CD4-positive, CD25-positive, alpha-beta regulatory T cell (primary cell): ENCODE results near the gene STK38. TPM values are rescaled to one million over a fixed set of nuclear protein-coding genes. Genes with fewer than 3 reads are reported as not detected.
"Not testable (repeated sequence)": the region's sequence is repeated elsewhere in the genome, so short reads cannot be mapped to it uniquely, and the experiment has no call there.

ENCODE experiments used
- ATAC-seq, 2 donors: fragments of 150-1000 bp; cut with Tn5 transposase; one replicate each; pipeline ENCODE4 v1.10.0; 2021; ENCODE audit warnings: low read depth in 2 of 2, moderate number of reproducible peaks in 2 of 2, moderate library complexity in 1 of 2
- DNase-seq, 3 donors: peaks; one replicate each; pipeline versions ENCODE4 v3.0.0 to v3.0.0-alpha.2; 2012 to 2022; ENCODE audit warnings: mixed read lengths in 1 of 3
- H3K27ac ChIP-seq: one replicate; pipeline ENCODE4 v1.7.0; 2013; ENCODE audit warnings: mild to moderate bottlenecking, low read length; ENCODE audit not compliant: insufficient read depth, poor library complexity, severe bottlenecking
- H3K27me3 ChIP-seq: one replicate; pipeline ENCODE4 v1.7.0; 2013; ENCODE audit warnings: low read length; ENCODE audit not compliant: control insufficient read depth, insufficient read depth
- H3K36me3 ChIP-seq: one replicate; pipeline ENCODE4 v1.7.0; 2013; ENCODE audit warnings: mild to moderate bottlenecking, low read length, moderate library complexity; ENCODE audit not compliant: control insufficient read depth, insufficient read depth
- H3K4me1 ChIP-seq: 2 replicates; pipeline ENCODE4 v1.7.0; 2013; ENCODE audit warnings: mild to moderate bottlenecking, low read length; ENCODE audit not compliant: insufficient read depth, control insufficient read depth, poor library complexity, severe bottlenecking
- H3K4me3 ChIP-seq: one replicate; pipeline ENCODE4 v1.7.0; 2013; ENCODE audit warnings: low read depth, mild to moderate bottlenecking, low read length, moderate library complexity
- H3K9me3 ChIP-seq, 2 experiments: 1 replicate in 1 of 2; 2 replicates in 1 of 2; pipeline ENCODE4 v1.7.0; 2013; ENCODE audit warnings: low read length in 2 of 2, mild to moderate bottlenecking in 1 of 2, moderate library complexity in 1 of 2; ENCODE audit not compliant: control insufficient read depth in 2 of 2
- H3K27ac Mint-ChIP-seq, 3 donors: one replicate each; pipeline ENCODE4 v1.8.0; 2020 to 2022; ENCODE audit warnings: mild to moderate bottlenecking in 3 of 3, mixed read lengths in 3 of 3, moderate library complexity in 2 of 3
- H3K27me3 Mint-ChIP-seq: one replicate; pipeline ENCODE4 v1.8.0; 2022; ENCODE audit warnings: mild to moderate bottlenecking, mixed read lengths
- H3K36me3 Mint-ChIP-seq: one replicate; pipeline ENCODE4 v1.8.0; 2020; ENCODE audit warnings: mixed read lengths
- H3K4me1 Mint-ChIP-seq, 4 donors: one replicate each; pipeline ENCODE4 v1.8.0; 2020 to 2022; ENCODE audit warnings: mixed read lengths in 4 of 4, mild to moderate bottlenecking in 1 of 4
- H3K4me3 Mint-ChIP-seq, 4 donors: one replicate each; pipeline ENCODE4 v1.8.0; 2020 to 2022; ENCODE audit warnings: mild to moderate bottlenecking in 4 of 4, mixed read lengths in 4 of 4, moderate library complexity in 3 of 4
- H3K9me3 Mint-ChIP-seq, 7 donors: one replicate each; pipeline ENCODE4 v1.8.0; 2020 to 2022; ENCODE audit warnings: mixed read lengths in 7 of 7, mild to moderate bottlenecking in 3 of 7, moderate library complexity in 2 of 7
- polyA plus RNA-seq, 4 donors: library from polyadenylated mRNA; unstranded; fragments of 300-500 nt; fragmentation: Illumina TruSeq; gene quantifications; one replicate each; pipeline ENCODE4 v1.2.3, GENCODE V29; 2021
- total RNA-seq: library from RNA; stranded (reverse); gene quantifications from one replicate; pipeline ENCODE4 v1.2.3, GENCODE V29; 2022

STK38 gene
- total and polyA plus RNA-seq, 5 donors from 2014 or later = 92.8 to 126 (median 106) TPM

DNA sequence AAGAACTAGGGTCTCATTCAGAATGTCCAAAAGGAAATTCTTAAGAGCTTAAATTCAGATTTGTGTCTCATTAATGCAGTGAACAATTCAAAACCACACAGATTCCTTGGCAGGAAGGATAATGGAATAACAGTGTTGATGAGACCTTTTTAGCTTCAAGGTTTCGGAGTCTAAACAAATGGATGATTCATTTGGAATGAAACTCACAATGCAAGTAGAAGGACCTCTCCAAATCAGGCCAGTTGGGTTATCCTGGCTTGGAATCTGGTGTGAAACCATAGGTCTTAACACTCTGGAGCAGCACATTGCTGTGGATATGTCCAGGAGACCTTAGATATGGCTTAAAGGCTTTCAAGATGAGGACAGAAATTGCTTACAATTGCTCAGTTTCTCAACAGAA, 59.6 kb downstream of the STK38 start:
- Mint-ChIP-seq H3K27ac (peak overlapping the region in 2 of 3 donors; percentile 38 to 58), H3K4me1 (peaks cover 10 to 29% (median 17%) of the 10 kb centered on the region in 4 donors), H3K9me3 (no peaks in the 10 kb centered on the region), H3K36me3 (peaks cover 57% of the 10 kb centered on the region), H3K27me3 (no peaks in the 10 kb centered on the region), H3K4me3 (no peak overlapping the region)
- Histone ChIP-seq H3K4me1 (no peaks in the 10 kb centered on the region), H3K9me3 (no peaks in the 10 kb centered on the region), H3K27ac (no peak overlapping the region), H3K36me3 (peaks cover 56% of the 10 kb centered on the region), H3K27me3 (no peaks in the 10 kb centered on the region), H3K4me3 (no peak overlapping the region)
- DNase-seq (no peak), ATAC-seq (no peak)

DNA sequence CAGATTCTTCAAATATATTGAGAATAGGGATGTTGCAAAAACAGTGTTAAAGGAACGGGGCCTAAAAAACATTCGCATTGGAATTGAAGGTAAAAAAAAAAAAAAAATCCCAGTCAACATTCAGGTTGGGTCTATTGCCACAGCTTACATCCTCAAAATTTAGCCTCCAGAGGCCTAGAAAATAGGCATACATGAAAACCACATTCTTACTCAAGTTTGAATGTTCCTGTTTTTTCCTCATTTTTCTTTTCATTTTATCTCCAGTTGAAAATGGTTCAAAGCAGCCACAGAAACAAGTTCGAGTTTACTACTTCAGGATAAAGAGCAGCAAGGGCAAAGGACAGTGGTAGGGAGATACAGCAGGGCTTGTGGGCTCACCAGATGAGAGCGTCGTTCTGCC, 62.5 kb downstream of the STK38 start:
- H3K27me3 Mint-ChIP-seq = no peaks in the 10 kb centered on the region
- H3K9me3 Mint-ChIP-seq = no peaks in the 10 kb centered on the region
- H3K4me3 Mint-ChIP-seq = no peak overlapping the region
- no peak overlapping the region for H3K27ac ChIP-seq
- no peaks in the 10 kb centered on the region for H3K9me3 ChIP-seq
- ATAC-seq (no peak), DNase-seq (no peak)
- H3K36me3 Mint-ChIP-seq = peaks cover 55% of the 10 kb centered on the region
- H3K4me1 Mint-ChIP-seq = peaks cover 2 to 23% (median 17%) of the 10 kb centered on the region in 4 donors
- no peaks in the 10 kb centered on the region for H3K4me1 ChIP-seq
- peaks cover 60% of the 10 kb centered on the region for H3K36me3 ChIP-seq
- H3K27ac Mint-ChIP-seq = peak overlapping the region in 1 of 3 donors; percentile 59
- no peak overlapping the region for H3K4me3 ChIP-seq
- no peaks in the 10 kb centered on the region for H3K27me3 ChIP-seq

GRCh38 chr6:36483326-36483725, 64.0 kb downstream of the STK38 start:
- not testable (repeated sequence) for H3K4me3 Mint-ChIP-seq, H3K27me3 Mint-ChIP-seq, H3K4me1 ChIP-seq, ATAC-seq, H3K27ac Mint-ChIP-seq, H3K4me3 ChIP-seq, DNase-seq, H3K27ac ChIP-seq, H3K9me3 Mint-ChIP-seq, H3K9me3 ChIP-seq, H3K27me3 ChIP-seq
- Mint-ChIP-seq H3K4me1 (peaks cover 5 to 20% (median 10%) of the 10 kb centered on the region in 4 donors), H3K36me3 (peaks cover 55% of the 10 kb centered on the region)
- H3K36me3 ChIP-seq = peaks cover 63% of the 10 kb centered on the region

DNA sequence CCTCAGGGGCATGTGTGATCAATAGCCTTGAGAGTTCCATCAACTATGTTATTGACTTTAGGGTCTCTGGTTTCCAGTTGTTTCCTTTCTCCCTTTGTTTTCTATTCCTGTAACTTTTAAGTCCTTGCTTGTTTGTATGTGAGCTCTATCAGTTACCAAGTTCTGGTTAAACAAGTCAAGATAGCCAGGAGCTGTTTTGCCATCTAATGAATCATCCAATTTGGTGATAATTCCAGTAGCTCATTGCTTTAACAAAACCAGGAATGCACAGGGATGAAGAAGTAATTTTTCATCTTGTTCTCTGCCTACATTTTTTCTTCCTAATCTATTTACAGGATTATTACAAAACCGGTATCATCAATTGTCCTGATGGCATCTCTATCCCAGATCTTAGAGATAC, 68.0 kb downstream of the STK38 start:
- Mint-ChIP-seq H3K36me3 (peaks cover 46% of the 10 kb centered on the region), H3K4me3 (no peak overlapping the region), H3K27ac (peak overlapping the region in 2 of 3 donors; percentile 15 to 51)

GRCh38 chr6:36478051-36478526, 69.2 kb downstream of the STK38 start:
- Mint-ChIP-seq H3K9me3 (no peaks in the 10 kb centered on the region), H3K36me3 (peaks cover 49% of the 10 kb centered on the region), H3K4me3 (no peak overlapping the region), H3K4me1 (peaks cover 6 to 17% (median 16%) of the 10 kb centered on the region in 4 donors), H3K27me3 (no peaks in the 10 kb centered on the region), H3K27ac (peak overlapping the region in 1 of 3 donors; percentile 51)
- no peaks in the 10 kb centered on the region for H3K27me3 ChIP-seq
- no peak overlapping the region for H3K4me3 ChIP-seq
- no peaks in the 10 kb centered on the region for H3K4me1 ChIP-seq
- ATAC-seq (no peak), DNase-seq (no peak)
- no peaks in the 10 kb centered on the region for H3K9me3 ChIP-seq
- no peak overlapping the region for H3K27ac ChIP-seq
- H3K36me3 ChIP-seq = peaks cover 40% of the 10 kb centered on the region

More for the DNA sequence above, 68.0 kb downstream of the STK38 start:
- Histone ChIP-seq H3K36me3 (peaks cover 40% of the 10 kb centered on the region), H3K4me3 (no peak overlapping the region), H3K4me1 (no peaks in the 10 kb centered on the region), H3K27ac (no peak overlapping the region), H3K27me3 (no peaks in the 10 kb centered on the region), H3K9me3 (no peaks in the 10 kb centered on the region)
- Mint-ChIP-seq H3K9me3 (no peaks in the 10 kb centered on the region), H3K4me1 (peaks cover 9 to 17% (median 16%) of the 10 kb centered on the region in 4 donors), H3K27me3 (no peaks in the 10 kb centered on the region)
- ATAC-seq (no peak), DNase-seq (no peak)

GRCh38 chr6:36469946-36470345, 77.3 kb downstream of the STK38 start:
- no peaks in the 10 kb centered on the region for H3K27me3 ChIP-seq
- H3K9me3 ChIP-seq = no peaks in the 10 kb centered on the region
- ATAC-seq (no peak), DNase-seq (no peak)
- no peak overlapping the region for H3K27ac ChIP-seq
- H3K36me3 Mint-ChIP-seq = peaks cover 30% of the 10 kb centered on the region
- no peaks in the 10 kb centered on the region for H3K4me1 ChIP-seq
- H3K36me3 ChIP-seq = peaks cover 22% of the 10 kb centered on the region
- peak overlapping the region in 2 of 3 donors; percentile 36 to 47 for H3K27ac Mint-ChIP-seq
- no peak overlapping the region for H3K4me3 ChIP-seq
- H3K4me3 Mint-ChIP-seq = no peak overlapping the region
- H3K27me3 Mint-ChIP-seq = no peaks in the 10 kb centered on the region
- peaks cover 17 to 24% (median 23%) of the 10 kb centered on the region in 4 donors for H3K4me1 Mint-ChIP-seq
- H3K9me3 Mint-ChIP-seq = peaks cover 0 to 1% (median 0%) of the 10 kb centered on the region in 7 donors

DNA sequence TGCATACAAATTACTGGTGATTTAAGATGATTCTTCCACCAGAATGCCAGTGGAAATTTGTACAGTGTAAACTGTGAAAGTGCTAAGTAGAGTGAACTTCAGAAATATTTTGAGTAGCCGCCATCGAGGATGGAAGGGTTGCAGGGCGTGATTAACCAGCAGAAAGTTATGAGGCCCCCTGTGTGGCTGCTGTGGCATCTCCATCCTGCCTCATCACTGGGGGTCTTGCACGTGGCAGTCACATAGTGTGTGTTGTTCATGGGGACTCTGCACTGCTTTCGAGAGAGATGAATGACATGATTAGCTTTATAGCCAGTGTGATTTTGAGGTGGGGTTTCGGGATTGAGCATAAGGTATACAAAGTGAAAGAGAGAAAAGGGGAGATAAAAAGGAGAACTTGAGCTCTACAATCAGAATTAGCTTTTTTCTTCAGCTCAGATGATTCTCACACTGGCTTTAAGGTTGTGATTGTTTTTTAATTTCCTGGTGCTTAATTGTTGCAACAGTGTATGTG, 78.1 kb downstream of the STK38 start:
- Mint-ChIP-seq H3K4me1 (peaks cover 21 to 27% (median 25%) of the 10 kb centered on the region in 4 donors), H3K27ac (peak overlapping the region in 2 of 3 donors; percentile 47 to 75), H3K27me3 (no peaks in the 10 kb centered on the region), H3K9me3 (peaks cover 0 to 1% (median 0%) of the 10 kb centered on the region in 7 donors), H3K4me3 (no peak overlapping the region), H3K36me3 (peaks cover 23% of the 10 kb centered on the region)
- Histone ChIP-seq H3K9me3 (no peaks in the 10 kb centered on the region), H3K27ac (no peak overlapping the region), H3K36me3 (peaks cover 18% of the 10 kb centered on the region), H3K4me1 (no peaks in the 10 kb centered on the region), H3K27me3 (no peaks in the 10 kb centered on the region), H3K4me3 (no peak overlapping the region)
- ATAC-seq (no peak), DNase-seq (no peak)

DNA sequence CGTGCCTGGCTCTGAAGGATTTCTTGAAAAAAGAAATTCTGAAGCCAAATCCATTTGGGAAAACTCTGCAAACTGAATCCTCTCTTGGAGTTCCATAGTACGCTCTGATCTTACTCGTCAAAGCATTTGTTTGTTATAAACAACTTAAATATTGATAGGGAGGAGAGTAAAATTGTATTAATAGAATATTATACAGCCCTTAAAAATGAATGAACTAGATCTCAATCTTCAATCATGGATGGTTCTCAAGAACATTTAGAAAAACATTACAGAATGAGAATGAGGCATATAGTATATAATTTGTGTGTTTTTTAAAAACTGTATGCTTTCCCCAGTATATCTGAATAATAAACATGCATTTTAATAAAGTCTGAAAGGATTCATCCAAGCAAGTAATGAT, 79.7 kb downstream of the STK38 start:
- Mint-ChIP-seq H3K27me3 (no peaks in the 10 kb centered on the region), H3K27ac (no peak overlapping the region)
- DNase-seq = no peak

More for the DNA sequence above, 79.7 kb downstream of the STK38 start:
- Mint-ChIP-seq H3K4me3 (no peak overlapping the region), H3K4me1 (peaks cover 30 to 42% (median 36%) of the 10 kb centered on the region in 4 donors), H3K9me3 (peaks cover 0 to 1% (median 0%) of the 10 kb centered on the region in 7 donors), H3K36me3 (peaks cover 19% of the 10 kb centered on the region)
- no peaks in the 10 kb centered on the region for H3K27me3 ChIP-seq
- H3K4me1 ChIP-seq = no peaks in the 10 kb centered on the region
- H3K4me3 ChIP-seq = no peak overlapping the region
- H3K36me3 ChIP-seq = peaks cover 18% of the 10 kb centered on the region
- H3K9me3 ChIP-seq = no peaks in the 10 kb centered on the region
- peak overlapping the region; percentile 25 for H3K27ac ChIP-seq
- no peak for ATAC-seq
